Testis (tissue), 3 donors: ENCODE data around the gene LGALS9C. TPM values are rescaled to one million over a fixed set of nuclear protein-coding genes. Genes with fewer than 3 reads are reported as not detected.

Source experiments
- polyA plus RNA-seq: library from polyadenylated mRNA; stranded (reverse); fragments of 350-450 nt; fragmentation: Illumina TruSeq; extraction: RNeasy Lipid Tissue Mini Kit (QIAGEN cat#74804); gene quantifications from one replicate; pipeline ENCODE4 v1.2.3, GENCODE V29; 2014; ENCODE audit warnings: low read depth, low replicate concordance; ENCODE audit not compliant: insufficient read depth
- small RNA-seq, 2 donors: library from RNA; depleted of rRNA; stranded (forward); fragments of <200 nt; gene quantifications; one replicate each; pipeline ENCODE3, GENCODE V24; 2016
- total RNA-seq, 2 donors: library from RNA; depleted of rRNA; stranded (reverse); fragments of >200 nt; gene quantifications; one replicate each; pipeline ENCODE4 v1.2.3, GENCODE V29; 2016

The LGALS9C gene
- total and polyA plus RNA-seq, 3 donors from 2014 or later = 0.56 to 1.2 TPM; not detected in 1

Small RNA genes within 50 kb of the gene (small RNA-seq; reads per million reads assigned to genes)
- gene AL353997.1 = 0 reads per million in 2 donors
- 0 to 0.19 reads per million in 2 donors for gene AL353997.4

Other genes starting within 250 kb of the LGALS9C start
- gene FLII, start 218.1 kb upstream of the LGALS9C start, total RNA-seq = 100 to 1,000 TPM; 317 to 351 TPM
- gene FLII, start 218.1 kb upstream of the LGALS9C start, polyA plus RNA-seq = 383 TPM
- gene MIEF2, start 216.1 kb upstream of the LGALS9C start, total RNA-seq = 10 to 100 TPM; 28.5 to 29.4 TPM
- gene MIEF2, start 216.1 kb upstream of the LGALS9C start, polyA plus RNA-seq = 7.5 TPM
- gene TOP3A, start 161.8 kb upstream of the LGALS9C start, total RNA-seq = 10 to 100 TPM; 56.9 to 97.9 TPM
- 34.0 TPM for gene TOP3A, start 161.8 kb upstream of the LGALS9C start, polyA plus RNA-seq
- gene SMCR8, start 161.5 kb upstream of the LGALS9C start, total RNA-seq = 10 to 100 TPM; 25.0 to 27.7 TPM
- gene SMCR8, start 161.5 kb upstream of the LGALS9C start, polyA plus RNA-seq = 20.3 TPM
- gene SHMT1, start 113.2 kb upstream of the LGALS9C start, total RNA-seq = 10 to 100 TPM; 36.4 to 48.1 TPM
- 45.9 TPM for gene SHMT1, start 113.2 kb upstream of the LGALS9C start, polyA plus RNA-seq
- 1 to 10 TPM; 1.7 to 2.7 TPM for gene EVPLL, start 99.0 kb upstream of the LGALS9C start, total RNA-seq
- 2.5 TPM for gene EVPLL, start 99.0 kb upstream of the LGALS9C start, polyA plus RNA-seq
- gene TBC1D28, start 167.6 kb downstream of the LGALS9C start, total RNA-seq = 10 to 100 TPM; 14.8 to 29.3 TPM
- 21.8 TPM for gene TBC1D28, start 167.6 kb downstream of the LGALS9C start, polyA plus RNA-seq
- 10 to 100 TPM; 11.8 to 12.1 TPM for gene FOXO3B, start 205.5 kb downstream of the LGALS9C start, total RNA-seq
- 3.4 TPM for gene FOXO3B, start 205.5 kb downstream of the LGALS9C start, polyA plus RNA-seq